Peyer's patch (tissue), 4 donors: ENCODE data around the gene NAV2. TPM values are rescaled to one million over a fixed set of nuclear protein-coding genes. Genes with fewer than 3 reads are reported as not detected.

Experiments
- DNase-seq, 3 donors: peaks; one replicate each; pipeline ENCODE4 v3.0.0-alpha.2; 2017 to 2019
- H3K27ac ChIP-seq, 4 donors: fragments of 200-600 bp; sonication (generic); one replicate each; pipeline ENCODE4 v1.5.1; 2016 to 2019
- H3K27me3 ChIP-seq, 2 donors: fragments of 200-600 bp; sonication (generic); one replicate each; pipeline ENCODE4 v1.5.1; 2019
- H3K36me3 ChIP-seq, 3 donors: fragments of 200-600 bp; sonication (generic); one replicate each; pipeline ENCODE4 v1.5.1; 2016 to 2019
- H3K4me1 ChIP-seq, 4 donors: fragments of 200-600 bp; sonication (generic); one replicate each; pipeline ENCODE4 v1.5.1; 2016 to 2019
- H3K4me3 ChIP-seq, 4 donors: fragments of 200-600 bp; sonication (generic); 1 replicate in 3 of 4; 2 replicates in 1 of 4; pipeline ENCODE4 v1.5.1; 2016 to 2019; ENCODE audit warnings: mild to moderate bottlenecking in 1 of 4
- H3K9me3 ChIP-seq, 4 donors: fragments of 200-600 bp; sonication (generic); one replicate each; pipeline ENCODE4 v1.5.1; 2016 to 2019; ENCODE audit warnings: mild to moderate bottlenecking in 1 of 4
- CTCF ChIP-seq, 6 experiments: fragments of 450-650 bp in 4 of 6; fragments of 200-600 bp in 2 of 6; sonication (generic) in 1 of 6; IDR thresholded peaks; one replicate each; pipeline ENCODE4 v1.5.1; 2017 to 2019; ENCODE audit warnings: antibody characterized with exemption in 6 of 6, mild to moderate bottlenecking in 3 of 6, moderate library complexity in 1 of 6
- POLR2A ChIP-seq, 2 donors: fragments of 450-650 bp; IDR thresholded peaks; one replicate each; pipeline ENCODE4 v1.5.1; 2017; ENCODE audit warnings: antibody characterized with exemption in 2 of 2, mild to moderate bottlenecking in 2 of 2, moderate library complexity in 2 of 2
- total RNA-seq, 4 donors: library from RNA; depleted of rRNA; stranded (reverse); fragments of >200 nt; gene quantifications; one replicate each; pipeline ENCODE4 v1.1.0, GENCODE V29; 2016

NAV2 gene
- total RNA-seq, 4 donors from 2014 or later, result 6.0 to 48.7 (median 20.1) TPM

GRCh38 chr11:20058749-20059458 lies 346.3 kb downstream of the NAV2 start:
- Histone ChIP-seq H3K9me3 (no peaks in the 10 kb centered on the region), H3K36me3 (no peaks in the 10 kb centered on the region)

GRCh38 chr11:20059587-20060021 lies 347.0 kb downstream of the NAV2 start:
- no peak overlapping the region for H3K27ac ChIP-seq
- no peaks in the 10 kb centered on the region for H3K36me3 ChIP-seq
- no peak overlapping the region for H3K4me3 ChIP-seq
- no peaks in the 10 kb centered on the region for H3K9me3 ChIP-seq
- no peak for TF ChIP-seq POLR2A (IDR thresholded peaks at IDR 0.05)
- no peak for TF ChIP-seq CTCF (IDR thresholded peaks at IDR 0.05)
- H3K27me3 ChIP-seq, result no peaks in the 10 kb centered on the region
- DNase-seq, result no peak
- no peaks in the 10 kb centered on the region for H3K4me1 ChIP-seq

More at GRCh38 chr11:20058749-20059458, 346.3 kb downstream of the NAV2 start:
- no peak for DNase-seq
- H3K27me3 ChIP-seq, result no peaks in the 10 kb centered on the region
- H3K27ac ChIP-seq, result no peak overlapping the region
- H3K4me3 ChIP-seq, result no peak overlapping the region
- no peaks in the 10 kb centered on the region for H3K4me1 ChIP-seq
- TF ChIP-seq POLR2A (IDR thresholded peaks at IDR 0.05) (no peak), CTCF (IDR thresholded peaks at IDR 0.05) (no peak)

- no peak for DNase-seq
- Histone ChIP-seq H3K27me3 (no peaks in the 10 kb centered on the region), H3K27ac (no peak overlapping the region), H3K4me3 (no peak overlapping the region), H3K36me3 (no peaks in the 10 kb centered on the region), H3K4me1 (no peaks in the 10 kb centered on the region), H3K9me3 (no peaks in the 10 kb centered on the region)
- TF ChIP-seq POLR2A (IDR thresholded peaks at IDR 0.05), result no peak
- no peak for TF ChIP-seq CTCF (IDR thresholded peaks at IDR 0.05)
These were observed 347.5 kb downstream of the NAV2 start for GRCh38 chr11:20060181-20060580.

GRCh38 chr11:20060647-20061205 lies 348.1 kb downstream of the NAV2 start:
- Histone ChIP-seq H3K27ac (no peak overlapping the region), H3K27me3 (no peaks in the 10 kb centered on the region), H3K4me1 (no peaks in the 10 kb centered on the region), H3K9me3 (no peaks in the 10 kb centered on the region), H3K36me3 (no peaks in the 10 kb centered on the region), H3K4me3 (no peak overlapping the region)
- no peak for DNase-seq
- no peak for TF ChIP-seq POLR2A (IDR thresholded peaks at IDR 0.05)

GRCh38 chr11:20061776-20062175 lies 349.1 kb downstream of the NAV2 start:
- H3K4me1 ChIP-seq, result no peaks in the 10 kb centered on the region

More at GRCh38 chr11:20061776-20062175, 349.1 kb downstream of the NAV2 start:
- DNase-seq, result no peak
- Histone ChIP-seq H3K27me3 (no peaks in the 10 kb centered on the region), H3K36me3 (no peaks in the 10 kb centered on the region), H3K9me3 (no peaks in the 10 kb centered on the region), H3K27ac (no peak overlapping the region), H3K4me3 (no peak overlapping the region)
- TF ChIP-seq POLR2A (IDR thresholded peaks at IDR 0.05), result no peak
- no peak for TF ChIP-seq CTCF (IDR thresholded peaks at IDR 0.05)
